ENCODE data around the gene ELOVL1.

DNA sequence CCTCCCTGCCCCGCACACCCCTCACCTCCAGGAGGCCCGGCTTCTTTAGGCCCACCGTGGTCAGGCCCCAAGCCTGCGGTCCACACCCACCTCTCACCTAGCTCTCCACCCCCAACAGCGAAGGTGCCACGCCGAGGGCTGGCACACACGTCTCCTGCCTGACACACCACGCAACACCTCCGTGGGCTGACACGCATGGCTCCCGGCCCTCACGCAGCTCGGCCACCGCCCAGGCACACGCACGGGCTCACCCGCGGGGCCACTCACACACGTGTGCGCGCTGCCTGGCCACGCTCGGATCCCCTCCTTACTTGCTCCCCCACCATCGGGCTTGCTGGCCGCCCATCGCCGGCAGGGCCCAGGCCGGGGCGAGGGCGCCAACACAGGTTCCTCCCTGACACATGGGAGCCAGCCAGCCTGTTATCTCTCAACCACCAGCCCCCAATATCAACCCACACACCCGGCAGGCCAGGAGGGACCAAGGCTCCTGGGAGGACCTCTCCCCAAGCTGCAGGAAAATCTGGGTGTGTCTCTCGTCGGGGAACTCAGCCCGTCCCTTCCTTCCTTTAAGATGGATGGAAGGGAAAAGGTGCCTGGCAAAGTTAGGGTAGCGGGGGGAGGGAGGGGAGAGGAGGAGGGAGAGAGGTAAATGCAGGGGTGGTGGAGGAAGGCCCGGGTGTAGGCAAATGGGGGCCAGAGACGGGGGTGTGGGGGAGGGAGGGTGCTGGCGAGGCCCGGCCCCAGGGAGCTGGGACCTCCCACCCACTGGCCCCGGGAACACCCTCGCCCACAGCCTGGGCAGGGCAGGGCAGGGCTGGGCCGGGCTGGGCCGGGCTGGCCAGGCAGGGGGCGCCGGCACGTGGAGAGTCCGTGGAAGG lies 546 bp downstream of the ELOVL1 start:
- TF ChIP-seq, protein P1, sequence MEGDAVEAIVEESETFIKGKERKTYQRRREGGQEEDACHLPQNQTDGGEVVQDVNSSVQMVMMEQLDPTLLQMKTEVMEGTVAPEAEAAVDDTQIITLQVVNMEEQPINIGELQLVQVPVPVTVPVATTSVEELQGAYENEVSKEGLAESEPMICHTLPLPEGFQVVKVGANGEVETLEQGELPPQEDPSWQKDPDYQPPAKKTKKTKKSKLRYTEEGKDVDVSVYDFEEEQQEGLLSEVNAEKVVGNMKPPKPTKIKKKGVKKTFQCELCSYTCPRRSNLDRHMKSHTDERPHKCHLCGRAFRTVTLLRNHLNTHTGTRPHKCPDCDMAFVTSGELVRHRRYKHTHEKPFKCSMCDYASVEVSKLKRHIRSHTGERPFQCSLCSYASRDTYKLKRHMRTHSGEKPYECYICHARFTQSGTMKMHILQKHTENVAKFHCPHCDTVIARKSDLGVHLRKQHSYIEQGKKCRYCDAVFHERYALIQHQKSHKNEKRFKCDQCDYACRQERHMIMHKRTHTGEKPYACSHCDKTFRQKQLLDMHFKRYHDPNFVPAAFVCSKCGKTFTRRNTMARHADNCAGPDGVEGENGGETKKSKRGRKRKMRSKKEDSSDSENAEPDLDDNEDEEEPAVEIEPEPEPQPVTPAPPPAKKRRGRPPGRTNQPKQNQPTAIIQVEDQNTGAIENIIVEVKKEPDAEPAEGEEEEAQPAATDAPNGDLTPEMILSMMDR (IDR thresholded peaks at IDR 0.05): peak in 1 of 4 experiments; percentile 12
- peak in 1 of 2 donors; percentile 15 for TF ChIP-seq POLR2A (IDR thresholded peaks at IDR 0.05)
- TF ChIP-seq POLR2AphosphoS5 (IDR thresholded peaks at IDR 0.05): no peak
- TF ChIP-seq EP300 (IDR thresholded peaks at IDR 0.05): no peak

Measured in gastroesophageal sphincter (tissue), 3 donors.